ENCODE results near the gene TREML1.

The TREML1 gene

DNA sequence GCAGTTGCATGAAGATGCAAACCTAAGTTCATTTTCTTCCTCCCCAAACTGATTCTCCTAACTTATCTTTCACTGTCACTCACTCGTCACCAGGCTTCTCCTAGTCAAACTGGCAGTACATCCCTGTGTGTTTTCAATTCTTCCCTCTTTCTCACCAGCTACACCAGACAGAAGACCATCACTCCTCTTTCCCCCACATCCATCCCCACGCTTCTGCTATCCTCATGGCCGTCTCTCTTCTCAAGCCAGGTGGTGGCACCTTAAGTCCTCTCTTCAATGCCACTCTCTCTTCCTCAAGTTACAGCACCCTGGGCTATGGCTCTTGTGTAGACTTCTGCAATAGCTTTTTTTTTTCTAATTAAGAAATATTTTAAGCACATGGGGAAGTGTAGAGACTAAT, 23.1 kb upstream of the TREML1 start:
- no peak for DNase-seq

DNA sequence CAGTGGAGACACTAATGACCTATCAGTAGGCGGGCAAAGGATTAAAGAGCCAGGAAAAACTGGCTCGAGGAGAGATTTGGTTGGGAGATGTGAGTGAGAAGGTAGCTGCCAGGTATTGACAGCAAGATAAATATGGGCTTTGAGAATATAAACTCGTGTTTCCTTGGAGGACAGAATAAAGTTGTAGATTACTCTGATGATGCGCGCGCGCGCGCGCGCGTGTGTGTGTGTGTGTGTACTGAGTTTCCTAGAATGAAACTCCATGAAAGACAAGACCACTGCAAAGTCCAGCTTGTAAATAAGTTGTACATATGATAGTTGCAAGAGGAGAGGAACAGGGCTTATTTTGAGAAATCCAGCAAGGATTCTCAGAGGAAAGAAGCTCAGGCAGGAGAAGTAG, 22.0 kb upstream of the TREML1 start:
- DNase-seq: no peak

DNA sequence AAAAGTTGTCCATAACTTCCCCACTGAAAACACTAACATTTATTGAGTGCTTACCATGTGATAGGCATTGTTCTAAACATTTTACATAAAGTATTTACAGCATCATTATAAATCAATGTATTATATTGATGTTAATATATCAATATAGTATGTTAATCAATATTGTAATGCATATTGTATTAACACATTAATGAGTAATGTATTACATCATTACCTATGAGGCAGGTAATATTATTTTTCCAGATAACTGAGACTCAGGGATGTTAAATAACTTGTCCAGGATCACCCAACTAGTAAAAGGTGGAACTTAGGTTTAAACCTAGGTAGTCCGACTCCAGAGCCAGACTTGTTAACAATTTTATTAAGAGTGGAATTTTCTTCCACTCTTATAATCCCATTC, 20.9 kb upstream of the TREML1 start:
- no peak for DNase-seq

DNA sequence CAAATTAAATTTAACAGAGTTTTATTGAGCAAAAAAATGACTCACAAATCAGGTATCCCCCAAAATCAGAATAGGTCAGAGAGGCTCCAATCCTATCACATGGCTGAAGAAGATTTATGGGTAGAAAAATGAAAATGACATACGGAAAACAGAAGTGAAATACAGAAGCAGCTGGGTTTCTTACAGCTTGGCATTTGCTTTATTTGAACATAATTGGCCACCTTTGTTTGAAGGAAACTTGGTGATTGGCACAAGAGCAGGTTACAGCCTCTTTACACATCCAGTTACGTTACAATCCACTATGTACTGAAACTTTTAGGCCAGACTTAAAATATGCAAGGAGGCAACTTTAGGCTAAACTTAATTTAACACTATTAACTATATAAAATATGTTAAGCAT, 20.5 kb upstream of the TREML1 start:
- DNase-seq: no peak

DNA sequence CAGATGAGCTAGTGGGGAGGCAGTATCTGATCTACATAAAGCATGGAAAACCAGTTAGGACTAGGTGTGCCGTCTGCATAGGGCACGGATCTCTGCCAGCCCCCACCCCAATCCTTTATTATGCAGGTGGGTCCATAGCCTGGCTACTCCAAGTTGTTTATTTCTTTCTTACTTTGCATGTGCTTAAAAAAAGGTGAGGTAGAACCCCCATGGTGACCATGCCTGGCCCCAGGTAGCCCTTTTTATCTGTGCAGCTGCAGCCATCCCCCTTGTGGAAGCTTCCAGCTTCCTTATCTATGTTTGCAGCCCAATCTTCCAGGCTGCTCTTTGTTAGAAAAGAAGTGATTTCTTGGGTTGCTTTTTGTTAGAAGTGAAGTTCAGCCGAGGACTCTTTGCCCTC, 17.8 kb upstream of the TREML1 start:
- DNase-seq: no peak

DNA sequence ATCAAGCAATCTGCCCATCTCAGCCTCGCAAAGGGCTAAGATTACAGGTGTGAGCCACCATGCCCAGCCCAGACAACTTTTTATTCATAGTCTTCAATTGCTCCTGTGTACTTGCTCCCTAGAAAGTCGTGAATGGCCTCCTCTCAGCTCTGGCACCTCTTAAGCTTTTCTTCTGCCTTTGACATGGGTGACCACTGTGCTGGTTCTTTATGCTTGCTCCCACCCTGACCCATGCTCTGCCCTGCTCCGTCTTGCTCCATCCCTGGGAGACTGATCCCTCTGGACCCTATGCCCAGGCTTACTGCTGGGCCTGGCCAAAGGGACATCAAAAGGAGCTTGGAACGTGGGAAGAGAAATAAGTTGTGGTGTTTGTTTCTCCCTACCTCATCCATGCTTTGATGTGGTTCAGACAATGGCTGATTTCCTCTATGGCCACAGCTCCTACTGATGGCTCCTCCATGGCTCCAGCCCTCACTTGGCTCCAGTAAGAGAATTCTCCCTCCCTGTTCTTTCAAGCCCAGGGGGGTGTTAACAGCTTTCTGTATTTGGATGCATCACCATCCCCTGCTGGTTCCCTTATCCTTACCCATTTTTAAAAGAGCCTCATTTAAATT, 16.5 kb upstream of the TREML1 start:
- DNase-seq: no peak

DNA sequence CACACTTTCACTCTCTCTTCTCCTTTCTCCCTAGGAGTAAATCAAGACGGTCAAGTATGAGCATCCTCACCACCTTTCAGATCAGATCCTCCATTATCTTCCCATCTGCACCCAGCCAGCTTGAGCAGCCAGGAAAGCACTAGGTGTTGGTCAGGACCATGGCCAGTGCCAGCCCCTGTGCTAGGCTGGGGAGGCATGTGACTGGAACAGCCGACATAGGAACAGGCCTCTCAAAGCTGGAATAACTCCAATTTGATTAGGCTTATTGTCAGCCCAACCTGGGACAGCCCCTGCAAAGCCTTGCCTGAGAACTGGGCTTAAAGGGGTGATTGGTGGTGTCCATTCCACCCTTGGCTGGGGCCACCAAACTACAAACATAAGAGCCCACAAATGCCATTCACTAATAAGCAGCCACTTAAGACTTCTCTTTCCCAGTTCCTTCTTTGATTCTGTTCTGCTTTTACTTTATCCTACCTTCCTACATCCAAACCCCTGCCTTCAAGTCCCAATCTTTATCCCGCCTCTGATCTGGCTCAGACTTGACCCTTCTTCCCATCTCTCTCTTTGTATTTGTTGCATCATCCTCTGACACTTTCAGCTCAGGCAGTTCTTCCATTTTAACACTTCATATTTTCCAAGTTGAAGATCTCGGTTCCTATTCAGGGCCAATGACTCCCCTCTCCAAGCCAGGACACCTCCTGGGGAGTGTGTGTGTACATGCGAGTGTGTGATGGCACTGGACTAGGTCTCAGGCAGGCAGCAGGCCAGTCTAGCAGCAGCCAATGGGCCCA, 13.2 kb upstream of the TREML1 start:
- DNase-seq: no peak

DNA sequence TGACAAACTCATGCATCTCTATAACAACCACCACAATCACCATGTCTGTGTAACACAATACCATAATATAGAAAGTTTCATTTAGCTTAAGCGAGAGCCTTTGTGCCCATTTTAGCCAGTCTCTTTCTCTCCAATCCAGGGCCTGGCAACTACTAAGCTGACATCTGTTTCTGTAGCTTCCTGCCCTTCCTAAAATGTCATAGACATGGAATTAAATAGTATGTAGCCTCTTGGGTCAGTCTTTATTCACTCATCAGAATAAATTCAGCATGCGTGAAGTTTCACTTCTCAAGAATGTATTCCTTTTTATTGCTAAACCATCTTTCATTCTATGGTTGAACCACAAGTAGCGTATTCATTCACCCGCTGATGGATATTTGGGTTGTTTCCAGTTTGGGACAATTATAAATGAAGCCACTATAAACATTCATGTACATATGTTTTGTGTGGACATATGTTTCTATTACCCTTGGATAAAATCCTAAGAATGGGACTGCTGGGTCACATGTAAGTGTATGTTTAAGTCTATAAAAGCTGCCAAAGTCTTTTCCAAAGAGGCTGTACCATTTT, 10.5 kb upstream of the TREML1 start:
- DNase-seq: no peak

DNA sequence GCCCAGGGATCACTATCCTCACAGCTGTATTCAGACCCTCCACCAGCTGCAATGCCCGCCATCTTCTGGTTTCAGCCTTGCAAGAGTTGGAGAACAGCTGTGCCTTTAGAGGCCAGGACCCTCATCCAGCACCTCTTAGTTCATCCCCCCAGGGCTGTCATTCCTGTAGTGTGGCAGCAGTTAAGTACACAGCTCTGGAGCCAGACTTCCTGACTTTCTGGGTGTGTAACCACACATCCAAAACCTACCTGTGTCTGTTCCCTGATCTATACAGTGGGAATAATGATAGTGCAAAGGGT, 9.2 kb upstream of the TREML1 start:
- DNase-seq: no peak

DNA sequence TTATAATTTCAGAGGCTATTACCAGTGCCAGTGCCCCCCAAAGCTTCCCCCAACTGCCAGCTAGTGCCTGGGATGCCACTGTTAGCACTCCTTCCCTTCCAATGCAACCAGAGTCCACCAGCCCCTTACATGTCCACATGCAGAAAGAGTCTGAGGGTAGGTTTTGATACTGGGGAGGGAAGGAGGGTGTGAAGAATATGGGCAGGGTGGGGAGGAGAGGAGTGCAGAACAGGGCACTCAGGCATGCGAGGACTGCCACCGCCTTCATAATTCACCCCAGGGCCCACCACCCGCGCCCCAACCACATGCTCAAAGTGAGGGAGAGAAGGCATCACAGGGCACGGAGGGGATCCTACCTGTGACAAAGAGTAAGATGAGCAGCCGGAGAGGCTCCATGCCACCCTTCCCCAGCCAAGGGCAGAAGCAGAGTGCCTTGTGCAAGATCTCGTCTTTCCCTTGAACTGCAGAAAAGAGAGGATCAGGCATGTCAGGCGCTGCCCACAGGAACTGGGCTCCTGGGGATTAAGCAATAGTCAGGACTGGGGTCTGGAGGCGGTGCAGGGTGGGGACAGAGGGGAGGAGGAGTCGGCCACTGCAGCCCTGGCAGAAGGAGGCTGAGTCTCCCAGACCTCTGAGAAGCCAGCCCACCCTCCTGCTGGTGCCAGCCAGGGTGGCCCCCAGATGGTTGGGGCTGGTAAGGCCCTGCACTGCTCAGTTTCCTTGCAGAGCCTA, 8.7 kb upstream of the TREML1 start, which contains the start of gene TREM2:
TSS of gene TREM2 (minus strand) at position 430 of the 732 bp plus-strand sequence. CDS start at position 396, 34 bp downstream.
- DNase-seq: no peak

DNA sequence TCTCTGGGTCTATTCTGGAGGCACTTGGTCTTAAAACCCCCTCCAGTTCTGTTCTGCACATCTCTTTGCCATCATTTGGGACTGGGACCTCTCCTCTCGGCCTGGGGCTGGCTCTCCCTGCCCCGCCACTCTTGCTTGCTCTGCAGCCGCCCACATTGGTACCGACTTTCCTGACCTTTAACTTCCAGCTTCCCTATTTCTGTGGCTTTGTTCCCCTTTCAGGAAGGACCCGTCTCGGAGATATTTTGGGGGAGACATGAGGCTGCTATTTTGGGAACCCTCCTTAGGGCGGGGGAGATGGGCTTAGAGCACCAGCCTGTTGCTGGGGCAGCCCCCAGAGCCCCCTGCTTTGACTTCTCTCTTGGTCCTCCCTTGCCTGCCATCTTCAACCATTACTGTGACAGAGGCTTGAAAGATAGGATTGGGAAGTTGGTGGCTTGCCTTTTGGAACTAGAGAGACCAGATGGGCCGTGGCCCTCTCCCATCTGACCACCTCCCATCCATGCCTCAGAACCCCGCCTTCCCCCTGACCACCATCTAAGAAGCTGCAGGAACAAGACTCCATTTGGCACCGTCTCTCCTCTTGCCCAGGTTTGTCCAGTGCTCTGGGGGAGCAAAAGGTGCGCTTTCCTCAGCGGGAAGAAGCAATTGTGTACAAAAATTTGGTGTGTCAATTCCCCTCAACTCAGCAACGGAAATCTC, 7.9 kb upstream of the TREML1 start:
- no peak for DNase-seq

DNA sequence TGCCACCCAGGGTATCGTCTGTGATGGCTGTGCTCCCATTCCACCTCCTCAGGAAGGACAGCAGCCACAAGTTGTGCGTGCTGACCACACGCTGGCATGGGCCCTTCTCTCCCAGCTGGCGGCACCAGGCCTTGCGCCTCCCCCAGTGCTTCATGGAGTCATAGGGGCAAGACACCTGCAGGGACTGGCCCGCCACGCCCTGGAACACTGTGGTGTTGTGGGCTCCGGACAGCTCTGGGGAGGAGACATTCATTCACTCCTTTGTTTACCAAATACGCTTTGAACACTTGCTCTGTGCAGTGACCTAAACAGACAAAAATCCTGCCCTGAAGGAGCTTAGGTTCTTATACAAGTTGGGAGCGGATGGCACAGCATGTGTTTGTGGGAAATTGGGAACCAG, 7.2 kb upstream of the TREML1 start:
- no peak for DNase-seq

DNA sequence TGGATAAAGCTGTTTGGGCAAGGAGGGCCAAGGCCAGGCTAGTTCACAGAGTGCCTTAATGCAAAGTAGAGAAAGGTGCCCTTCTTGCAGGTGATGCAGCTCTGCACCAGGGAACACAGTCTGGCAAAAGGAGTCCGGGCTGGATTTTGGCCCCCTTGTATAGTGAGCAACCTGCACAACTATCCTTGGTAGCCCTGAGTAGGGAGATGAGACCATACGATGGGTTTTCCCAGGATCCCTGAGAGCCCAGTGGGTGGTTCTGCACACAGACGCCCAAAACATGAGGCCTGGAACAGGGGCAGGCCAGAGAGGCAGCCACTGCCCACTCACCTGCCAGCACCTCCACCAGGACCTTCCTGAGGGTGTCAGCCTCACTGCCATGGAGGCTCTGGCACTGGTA, 6.8 kb upstream of the TREML1 start:
- no peak for DNase-seq

DNA sequence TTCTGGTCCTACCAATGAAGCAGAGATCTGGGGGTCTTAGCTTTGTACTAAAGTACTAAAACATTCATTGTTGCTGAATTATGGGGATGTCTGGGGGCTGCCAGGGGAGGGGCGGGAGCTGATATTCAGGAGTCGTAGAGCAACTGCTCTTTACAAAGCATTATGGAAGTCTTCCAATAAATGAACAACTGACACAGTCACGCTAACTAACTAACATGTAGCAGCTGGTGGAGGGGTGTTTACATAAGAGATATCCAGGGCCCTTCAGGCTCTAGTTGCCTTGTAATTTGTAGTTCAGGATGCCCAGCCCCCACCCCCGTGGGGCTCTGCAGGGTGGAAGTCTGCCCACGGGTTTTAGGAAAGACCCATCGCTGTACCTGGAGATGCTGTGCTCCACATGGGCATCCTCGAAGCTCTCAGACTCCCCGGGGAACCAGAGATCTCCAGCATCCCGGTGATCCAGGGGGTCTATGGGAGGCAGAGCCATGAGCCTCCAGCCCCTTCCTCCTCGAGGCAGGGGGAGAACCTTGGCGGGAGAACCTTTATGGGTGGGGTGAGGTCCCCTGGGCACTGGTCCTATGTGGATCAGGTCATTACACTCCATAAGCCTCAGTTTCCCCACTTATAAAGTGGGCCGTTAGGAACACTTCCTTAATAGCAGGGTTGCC, 5.4 kb upstream of the TREML1 start:
- no peak for DNase-seq

DNA sequence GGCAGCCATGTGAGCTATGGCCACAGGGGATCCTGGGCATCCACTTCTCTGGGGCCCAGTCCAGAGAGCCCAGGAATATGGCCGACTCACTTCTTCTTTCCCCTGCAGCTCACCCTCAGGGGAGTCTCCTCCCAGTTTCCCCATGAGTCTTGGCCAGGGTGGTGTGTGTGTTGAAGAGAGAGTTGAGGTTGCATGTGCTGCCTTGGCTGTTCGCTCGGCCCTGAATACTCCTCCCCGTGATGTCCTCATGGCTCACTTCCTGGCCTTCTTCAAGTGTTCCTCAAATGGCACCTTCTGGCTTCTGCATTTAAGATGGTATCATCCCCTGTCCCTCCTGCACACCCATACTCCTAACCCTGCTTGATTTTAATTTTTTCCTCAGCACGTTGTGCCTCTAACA, 3.2 kb upstream of the TREML1 start:
- DNase-seq: no peak

DNA sequence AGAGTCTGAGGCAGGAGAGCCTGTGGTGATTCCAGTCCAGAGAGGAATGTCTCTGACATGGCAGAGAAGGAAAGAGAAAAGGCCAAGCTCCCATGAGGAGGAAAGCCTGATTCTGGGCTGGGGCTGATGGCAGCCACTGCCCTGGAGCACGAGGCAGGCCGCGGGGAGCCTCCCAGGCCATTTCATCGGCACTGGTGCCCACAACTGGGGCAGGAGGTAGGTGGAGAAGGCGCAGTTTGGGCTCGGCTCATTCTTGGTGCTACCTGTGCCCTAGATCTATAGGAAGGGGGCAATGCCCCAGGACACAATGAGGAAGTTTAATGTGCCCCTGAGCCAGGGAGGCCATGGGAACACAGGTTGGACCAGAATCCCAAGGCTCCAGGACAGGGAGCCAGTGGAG, 2.6 kb upstream of the TREML1 start:
- DNase-seq: no peak

DNA sequence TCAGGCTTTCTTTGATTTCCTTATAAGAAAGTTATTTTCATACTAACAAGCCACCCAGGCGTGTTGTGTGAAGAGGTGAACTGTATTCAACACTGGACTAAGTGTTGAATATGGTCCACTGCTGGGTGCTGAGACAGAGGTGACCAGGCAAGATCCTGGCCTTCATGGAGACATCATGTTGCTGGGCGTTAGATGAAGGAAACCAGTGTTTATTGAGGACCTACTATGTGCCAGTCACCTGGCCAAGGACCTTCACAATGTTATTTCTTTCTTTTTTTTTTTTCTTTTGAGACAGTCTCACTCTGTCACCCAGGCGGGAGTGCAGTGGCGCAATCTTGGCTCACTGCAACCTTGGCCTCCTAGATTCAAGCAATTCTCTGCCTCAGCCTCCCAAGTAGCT, 1.9 kb upstream of the TREML1 start:
- DNase-seq: no peak

DNA sequence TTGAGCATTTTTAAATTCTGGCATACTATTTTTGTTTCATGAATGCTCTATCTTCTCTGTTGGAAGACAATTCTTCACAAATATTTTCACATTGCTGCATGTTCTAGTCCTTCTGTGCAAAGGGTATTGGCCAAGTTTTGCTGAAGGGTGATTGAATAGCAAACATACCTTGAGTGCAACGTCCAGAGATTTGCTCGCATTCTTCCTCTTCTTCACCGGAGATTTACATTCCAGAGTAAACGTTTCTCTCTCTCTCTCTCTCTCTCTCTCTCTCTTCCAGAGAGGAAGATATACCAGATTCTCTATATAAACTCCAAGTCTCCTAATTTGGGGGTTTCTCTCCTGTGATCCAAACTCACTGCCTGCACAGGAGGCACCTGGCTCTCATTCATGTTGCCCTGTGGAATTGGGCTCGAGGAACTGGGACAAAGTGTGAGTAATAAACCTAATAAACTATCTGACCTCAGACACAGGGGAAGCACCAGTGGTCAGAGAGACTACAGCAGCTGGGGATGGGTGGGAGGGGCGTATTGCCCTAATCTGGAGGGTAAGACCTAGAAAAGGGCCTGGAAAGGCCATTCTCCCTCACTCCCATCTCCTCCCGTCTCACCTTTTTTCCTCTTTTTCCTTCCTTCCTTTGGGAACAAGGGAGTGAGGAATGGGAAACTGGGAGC, 1.1 kb upstream of the TREML1 start:
- no peak for DNase-seq

DNA sequence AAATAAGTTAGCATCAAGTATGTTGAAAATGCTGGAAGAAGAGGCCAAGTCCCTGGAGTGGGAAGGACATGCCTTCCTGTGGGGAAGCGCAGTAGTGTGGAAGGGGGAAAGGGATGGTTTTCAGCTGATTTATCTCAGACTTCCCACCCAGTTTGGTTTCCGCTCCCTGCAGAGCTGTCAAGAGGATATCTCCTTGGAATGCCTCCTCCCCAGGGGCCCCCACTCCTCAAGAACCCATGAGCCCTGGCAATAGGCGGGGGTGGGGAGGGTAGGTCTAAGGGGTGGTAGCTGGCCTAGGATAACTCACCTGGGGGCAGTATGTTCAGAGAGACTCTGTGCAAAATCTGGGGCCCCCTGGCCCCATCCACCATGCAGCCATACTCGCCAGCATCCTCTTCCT, 696 bp downstream of the TREML1 start:
- DNase-seq: no peak

DNA sequence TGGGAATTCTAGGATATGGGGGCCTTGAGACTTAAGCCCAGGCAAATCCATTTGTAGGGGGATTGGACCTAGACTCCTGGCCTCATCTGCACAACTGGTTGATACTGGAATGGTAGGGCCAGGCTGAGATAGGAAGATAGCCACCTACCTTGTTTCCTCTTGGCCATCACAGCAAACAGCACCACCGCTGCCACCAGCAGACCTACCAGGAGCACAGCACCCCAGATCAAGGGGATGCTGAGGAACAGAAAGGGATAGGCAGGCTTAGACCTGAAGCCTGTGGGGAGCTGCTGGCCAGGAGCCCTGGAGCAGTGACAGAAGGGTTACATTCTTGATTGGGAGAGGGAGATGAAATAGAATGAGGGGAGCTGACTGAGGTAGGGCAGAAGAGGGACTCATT, 3.5 kb downstream of the TREML1 start:
- no peak for DNase-seq

DNA sequence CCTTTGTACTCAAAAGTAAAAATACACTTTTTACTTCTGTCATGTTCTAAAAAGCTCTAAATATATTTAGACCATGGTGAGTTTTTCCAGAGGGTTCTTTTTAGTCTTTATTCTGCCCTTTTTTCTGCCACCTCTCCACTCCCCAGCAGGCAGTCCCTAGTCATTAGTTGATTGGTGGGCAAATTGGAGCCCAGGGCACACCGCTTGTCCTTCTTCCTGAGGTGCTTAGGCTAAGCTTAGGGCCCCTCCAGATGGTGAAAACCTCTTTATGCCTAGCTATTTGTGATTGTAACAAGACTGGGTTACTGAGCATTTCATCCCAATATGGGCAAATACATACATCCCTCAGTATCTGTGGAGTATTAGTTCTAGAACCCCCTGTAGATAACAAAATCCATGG, 6.2 kb downstream of the TREML1 start:
- DNase-seq: no peak

DNA sequence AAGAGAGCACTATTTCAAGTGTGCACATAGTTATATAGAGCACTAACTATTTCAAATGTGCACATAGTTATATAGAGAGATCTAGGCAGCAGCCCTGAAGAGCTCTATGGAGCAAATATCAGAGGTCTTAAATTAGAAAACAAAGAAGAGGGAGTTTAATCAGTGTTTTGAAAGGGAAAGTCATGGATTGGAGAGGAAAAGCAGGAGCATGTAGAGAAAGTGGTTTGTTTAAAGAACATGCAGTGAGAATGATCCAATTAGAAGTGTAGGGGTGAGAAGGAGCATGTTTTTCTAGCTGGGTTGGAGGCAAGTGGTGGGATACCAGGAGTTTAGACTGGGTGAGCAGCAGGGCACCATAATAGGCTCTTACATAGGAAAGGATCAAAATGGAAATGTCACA, 17.2 kb downstream of the TREML1 start:
- no peak for DNase-seq
